SKM-1 (cell line): ENCODE results near the gene SYAP1.
"Not testable (repeated sequence)": the region's sequence is repeated elsewhere in the genome, so short reads cannot be mapped to it uniquely, and the experiment has no call there.

Experiments
- DNase-seq: peaks from one replicate; lab custom pipeline; 2025; ENCODE audit not compliant: unreplicated experiment; lab: John Stamatoyannopoulos, UW

The SYAP1 gene

GRCh38 chrX:16774746-16775145 lies 55.3 kb downstream of the SYAP1 start:
- no peak for DNase-seq

GRCh38 chrX:16778545-16778944 lies 59.1 kb downstream of the SYAP1 start:
- DNase-seq = no peak

GRCh38 chrX:16778993-16779392 lies 59.6 kb downstream of the SYAP1 start:
- DNase-seq = no peak

- DNase-seq = not testable (repeated sequence)
Measured at GRCh38 chrX:16779815-16780214, 60.4 kb downstream of the SYAP1 start.

GRCh38 chrX:16783452-16783851 lies 64.0 kb downstream of the SYAP1 start:
- DNase-seq = no peak

GRCh38 chrX:16784440-16784839 lies 65.0 kb downstream of the SYAP1 start:
- DNase-seq = not testable (repeated sequence)

- DNase-seq = no peak
Measured at GRCh38 chrX:16785247-16786138, 66.1 kb downstream of the SYAP1 start.

GRCh38 chrX:16786139-16786790 lies 66.9 kb downstream of the SYAP1 start, which contains the start of gene TXLNG:
TXLNG (plus strand) TSS chrX:16786466; CDS start chrX:16786488, 22 bp downstream.
- DNase-seq = peak; percentile 93

GRCh38 chrX:16786791-16787735 lies 67.7 kb downstream of the SYAP1 start:
- no peak for DNase-seq

- no peak for DNase-seq
Measured at GRCh38 chrX:16788477-16788876, 69.1 kb downstream of the SYAP1 start.

GRCh38 chrX:16796298-16796697 lies 76.9 kb downstream of the SYAP1 start:
- DNase-seq = no peak

- DNase-seq = no peak
Measured at GRCh38 chrX:16797358-16797757, 77.9 kb downstream of the SYAP1 start.

- no peak for DNase-seq
Measured at GRCh38 chrX:16797841-16798240, 78.4 kb downstream of the SYAP1 start.

- DNase-seq = no peak
Measured at GRCh38 chrX:16804923-16805464, 85.6 kb downstream of the SYAP1 start.

- no peak for DNase-seq
Measured at GRCh38 chrX:16807548-16807947, 88.1 kb downstream of the SYAP1 start.

GRCh38 chrX:16807976-16808542 lies 88.6 kb downstream of the SYAP1 start:
- DNase-seq = no peak

- no peak for DNase-seq
Measured at GRCh38 chrX:16814597-16814996, 95.2 kb downstream of the SYAP1 start.
